Stimulated activated CD4-positive, alpha-beta T cell treated with anti-CD3 and anti-CD28 coated beads, Interleukin-12 subunit alpha, Interleukin-12 subunit beta, amount 100 ng/mL, for 4 hours (primary cell): ENCODE data around the gene CDKN1C.

ENCODE experiments used
- DNase-seq: peaks from one replicate; pipeline ENCODE4 v3.0.0-alpha.2; 2020

Gene CDKN1C

DNA sequence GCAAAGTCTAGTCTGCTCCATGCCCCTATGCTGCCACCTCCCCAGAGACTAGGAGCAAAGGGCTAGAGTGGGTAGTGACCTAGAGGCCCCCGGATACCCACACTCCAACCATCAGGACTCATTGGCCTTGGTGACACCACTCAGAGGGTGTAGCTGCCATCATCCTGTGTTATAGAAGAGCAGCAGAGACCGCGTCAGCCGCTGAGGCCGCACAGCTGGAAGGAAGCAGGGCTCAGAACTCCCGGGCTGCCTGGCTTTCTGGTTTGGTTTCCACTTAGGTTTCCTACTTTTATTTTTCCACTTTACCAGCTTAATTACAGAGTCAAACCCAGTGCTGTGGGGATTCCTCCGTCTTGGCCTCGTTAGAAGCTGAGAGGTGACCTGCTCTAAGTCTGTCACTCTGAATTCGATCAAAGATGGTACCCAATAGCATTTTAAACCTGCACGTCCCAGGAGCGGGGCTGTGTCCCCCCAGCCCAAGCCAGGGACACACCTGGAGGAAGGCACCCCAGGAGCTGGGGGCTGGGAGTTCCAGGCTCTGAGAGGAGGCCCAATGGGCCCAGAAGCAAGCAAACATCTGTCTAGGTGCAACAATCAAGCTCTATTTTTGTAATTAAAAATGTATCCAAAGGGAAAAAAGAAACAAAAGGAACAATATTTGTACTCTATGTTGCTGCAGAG is 2.1 kb upstream of the CDKN1C start:
- DNase-seq = no peak

DNA sequence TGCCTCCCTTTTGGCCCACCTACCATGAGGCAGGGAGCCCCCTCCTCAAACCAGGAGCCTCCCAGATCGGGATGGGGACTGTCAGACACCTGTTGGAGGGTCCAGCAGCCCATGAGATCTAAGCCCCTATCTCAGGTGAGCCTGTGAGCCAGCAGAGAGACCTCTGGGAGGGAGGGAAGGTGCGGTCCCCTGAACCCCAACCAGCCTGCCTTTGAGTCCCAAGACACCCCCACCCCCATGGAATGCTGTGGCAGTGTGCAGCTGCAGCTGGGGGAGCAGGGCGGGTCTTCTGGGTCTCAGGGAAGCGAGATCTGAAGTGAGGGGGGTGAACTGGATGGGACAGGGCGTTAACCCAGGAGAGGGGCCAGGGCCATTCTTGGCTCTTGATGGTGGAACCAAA is 1.4 kb upstream of the CDKN1C start:
- DNase-seq = no peak

DNA sequence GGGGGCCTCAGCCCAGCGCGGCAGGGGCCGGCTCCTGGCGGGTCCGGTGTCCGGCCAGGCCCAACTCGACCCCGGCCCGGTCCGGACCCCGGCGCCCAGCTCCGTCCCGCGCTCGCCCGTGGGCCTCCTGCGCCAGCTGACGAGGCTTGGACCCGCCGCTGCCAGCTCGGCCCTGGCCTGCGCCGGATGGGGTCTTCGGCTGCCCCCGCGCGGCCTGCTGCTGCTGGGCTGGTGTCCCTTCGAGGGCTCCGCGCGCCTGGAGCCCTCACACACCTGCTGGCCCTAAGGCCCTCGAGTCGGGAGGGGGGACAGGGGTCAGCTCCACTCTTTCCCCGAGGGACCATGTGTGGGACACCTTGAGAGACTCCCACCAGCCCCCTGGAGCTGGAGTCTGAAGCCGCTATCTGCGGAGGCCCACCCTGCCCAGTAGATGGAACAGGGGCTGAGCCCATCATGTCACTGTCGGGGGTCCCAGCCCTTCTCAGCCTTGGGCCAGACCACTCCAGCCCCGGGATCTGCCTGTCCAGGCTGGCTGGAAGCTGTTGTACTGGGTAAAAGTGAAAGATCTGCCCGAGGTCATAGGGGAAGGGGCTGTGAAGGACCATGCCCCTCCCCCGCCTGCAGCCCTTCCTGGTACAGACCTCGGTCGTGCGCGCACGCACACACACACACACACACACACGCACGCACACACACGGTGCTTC is 768 bp upstream of the CDKN1C start:
- no peak for DNase-seq

DNA sequence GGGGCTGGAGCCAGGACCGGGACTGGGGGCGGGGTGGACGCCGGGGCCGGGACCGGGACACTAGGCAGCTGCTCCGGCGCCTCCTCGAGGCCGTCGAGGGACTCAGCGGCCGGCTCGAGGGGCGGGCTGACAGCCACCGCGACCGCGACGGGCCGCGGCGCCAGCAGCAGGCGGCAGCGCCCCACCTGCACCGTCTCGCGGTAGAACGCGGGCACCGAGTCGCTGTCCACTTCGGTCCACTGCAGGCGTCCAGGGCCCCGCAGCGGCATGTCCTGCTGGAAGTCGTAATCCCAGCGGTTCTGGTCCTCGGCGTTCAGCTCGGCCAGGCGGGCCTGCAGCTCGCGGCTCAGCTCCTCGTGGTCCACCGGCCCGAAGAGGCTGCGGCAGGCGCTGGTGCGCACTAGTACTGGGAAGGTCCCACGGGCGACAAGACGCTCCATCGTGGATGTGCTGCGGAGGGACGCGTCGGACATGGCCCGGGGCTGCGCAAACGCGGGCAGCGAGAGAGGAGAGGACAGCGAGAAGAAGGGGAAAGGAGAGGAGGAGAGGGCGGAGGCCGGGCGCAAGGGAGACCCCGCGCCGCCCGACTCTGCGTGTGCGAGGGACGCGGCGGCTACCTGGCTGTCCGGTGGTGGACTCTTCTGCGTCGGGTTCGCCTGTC is 428 bp downstream of the CDKN1C start:
- DNase-seq = no peak

DNA sequence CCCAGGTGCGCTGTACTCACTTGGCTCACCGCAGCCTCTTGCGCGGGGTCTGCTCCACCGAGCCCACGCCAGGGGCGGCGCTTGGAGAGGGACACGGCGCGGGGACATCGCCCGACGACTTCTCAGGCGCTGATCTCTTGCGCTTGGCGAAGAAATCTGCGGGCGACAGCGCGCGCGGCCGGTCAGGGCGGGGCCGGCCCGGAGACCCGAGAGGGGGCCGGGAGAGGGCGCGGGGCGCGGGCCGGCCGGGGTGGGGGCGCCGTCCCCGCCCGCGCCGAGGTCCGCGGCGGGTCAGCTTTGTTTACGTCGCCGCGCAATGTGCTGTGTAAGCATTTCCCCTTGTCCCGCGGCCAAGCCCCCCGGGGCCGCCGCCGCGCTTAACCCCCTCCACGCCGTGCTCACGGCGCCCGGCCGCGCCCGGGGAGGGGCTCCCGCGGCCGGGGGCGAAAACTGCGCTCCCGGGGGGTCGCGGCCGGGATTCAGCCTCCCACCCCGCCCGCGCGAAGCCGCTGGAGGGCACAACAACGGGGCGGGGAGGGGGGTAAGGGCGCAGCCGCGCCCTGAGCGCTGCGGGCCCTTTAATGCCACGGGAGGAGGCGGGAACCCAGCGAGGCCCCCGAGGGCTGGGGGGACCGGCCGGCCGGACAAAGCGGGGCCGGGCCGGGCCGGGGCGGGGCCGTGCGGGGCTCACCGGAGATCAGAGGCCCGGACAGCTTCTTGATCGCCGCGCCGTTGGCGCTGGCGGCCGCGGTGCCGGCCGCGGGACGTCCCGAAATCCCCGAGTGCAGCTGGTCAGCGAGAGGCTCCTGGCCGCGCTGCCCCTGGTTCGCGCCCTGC is 1.4 kb downstream of the CDKN1C start:
- no peak for DNase-seq

DNA sequence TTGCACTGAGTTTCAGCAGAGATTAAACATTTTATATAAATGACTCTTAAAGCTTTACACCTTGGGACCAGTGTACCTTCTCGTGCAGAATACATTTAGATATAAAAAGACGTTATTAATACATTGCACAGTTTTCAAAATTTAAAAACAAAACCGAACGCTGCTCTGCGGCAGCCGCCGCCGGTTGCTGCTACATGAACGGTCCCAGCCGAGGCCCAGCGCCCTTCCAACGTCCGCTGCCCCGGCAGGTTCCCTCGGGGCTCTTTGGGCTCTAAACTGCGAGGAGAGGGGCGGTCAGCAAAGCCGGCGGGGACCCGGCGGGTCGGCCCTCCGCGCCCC is 2.0 kb downstream of the CDKN1C start:
- DNase-seq = no peak

DNA sequence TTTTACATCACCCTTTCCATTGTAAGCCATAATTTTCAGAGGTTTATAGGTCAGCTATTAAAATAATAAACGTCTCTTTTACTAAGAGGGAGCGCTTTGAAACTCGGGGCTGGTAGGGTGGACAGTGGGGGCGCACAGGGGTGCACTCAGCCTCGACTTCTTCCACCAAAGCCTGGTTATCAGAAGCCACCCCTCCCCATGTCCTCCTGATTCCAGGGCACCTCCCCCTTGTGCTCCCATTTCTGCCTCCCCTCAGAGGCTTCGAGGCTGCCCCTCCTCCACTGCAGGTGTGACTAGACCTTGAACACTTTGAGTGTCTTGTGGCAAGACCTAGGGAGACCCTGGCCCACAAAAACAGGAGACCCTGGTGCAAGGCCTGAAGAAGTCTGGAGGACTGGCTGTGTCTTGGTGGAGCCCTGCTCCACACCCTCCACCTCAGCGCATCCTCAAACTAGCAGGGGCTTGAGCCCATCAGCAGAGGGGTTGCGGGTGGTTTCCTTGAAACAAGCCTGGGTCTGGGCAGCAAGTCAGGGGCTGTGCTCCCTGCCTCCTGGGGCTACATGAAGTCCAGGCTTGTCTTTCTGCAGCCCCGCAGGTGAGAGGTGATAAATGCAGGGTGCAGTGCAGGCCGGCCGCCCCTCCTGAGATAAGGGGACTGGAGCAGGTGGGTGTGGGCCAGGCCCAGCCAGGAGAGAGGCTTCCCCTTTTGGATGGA is 3.0 kb downstream of the CDKN1C start:
- no peak for DNase-seq

DNA sequence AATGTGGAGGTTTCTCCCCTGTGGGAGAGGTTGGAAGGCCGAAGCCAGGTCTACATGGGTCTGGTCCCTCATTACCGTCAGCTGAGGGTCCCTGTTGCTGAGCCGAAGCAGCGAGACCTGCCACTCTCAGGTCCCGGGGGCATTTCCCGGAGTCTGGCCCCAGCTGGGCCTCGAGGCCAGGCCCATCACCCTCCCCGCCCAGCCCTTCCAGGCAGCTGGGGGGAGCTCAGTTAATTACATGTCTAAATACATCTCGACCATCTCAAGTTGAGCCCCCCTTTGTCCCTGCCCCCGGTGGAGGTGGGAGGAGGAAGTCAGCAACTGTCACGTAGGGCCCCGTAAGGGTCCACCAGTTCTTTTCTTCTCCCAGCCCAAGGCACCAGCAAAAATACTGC is 3.6 kb downstream of the CDKN1C start:
- no peak for DNase-seq

DNA sequence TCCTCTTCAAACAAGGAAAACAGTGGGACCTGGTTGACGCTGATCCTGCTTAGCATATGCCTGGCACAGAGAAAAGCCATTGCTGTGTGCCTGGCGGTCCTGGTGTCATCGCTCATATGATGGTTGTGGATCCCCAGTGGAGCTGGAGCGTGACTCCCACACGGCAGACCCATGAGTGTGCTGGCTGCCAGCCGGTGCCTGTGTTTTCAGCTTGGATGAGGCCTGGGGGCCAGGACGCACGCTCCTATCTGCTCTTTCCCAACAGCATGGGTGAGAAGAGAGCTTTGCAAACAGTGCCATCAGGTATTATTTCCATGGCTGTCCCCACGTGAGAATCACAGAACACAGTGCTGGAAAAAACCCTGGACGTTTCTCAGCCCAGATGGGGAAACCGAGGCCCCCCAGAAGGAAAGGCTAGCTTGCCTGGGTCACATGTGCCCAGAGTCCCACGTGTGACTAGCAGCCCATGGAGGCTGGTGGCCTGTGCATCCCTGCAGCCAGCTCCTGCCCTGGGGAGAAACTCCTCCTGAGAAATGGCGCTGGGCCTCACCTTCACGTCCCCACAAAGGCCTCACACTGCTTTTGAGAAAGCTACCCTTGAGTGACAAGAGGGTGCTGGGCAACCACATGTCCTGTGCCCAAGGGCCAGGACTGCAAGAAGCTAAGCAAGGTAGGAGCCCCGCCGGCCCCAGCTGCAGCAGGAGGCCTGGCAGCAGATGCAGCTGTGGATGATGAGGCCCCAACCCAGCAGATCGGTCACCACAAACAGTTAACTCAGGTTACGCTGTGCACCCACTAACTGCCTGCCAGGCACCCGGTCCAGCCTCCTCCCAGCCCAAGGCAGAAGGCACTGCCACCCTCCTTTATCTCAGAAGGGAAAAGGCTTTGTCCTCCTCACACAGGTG is 4.2 kb downstream of the CDKN1C start:
- DNase-seq = no peak

DNA sequence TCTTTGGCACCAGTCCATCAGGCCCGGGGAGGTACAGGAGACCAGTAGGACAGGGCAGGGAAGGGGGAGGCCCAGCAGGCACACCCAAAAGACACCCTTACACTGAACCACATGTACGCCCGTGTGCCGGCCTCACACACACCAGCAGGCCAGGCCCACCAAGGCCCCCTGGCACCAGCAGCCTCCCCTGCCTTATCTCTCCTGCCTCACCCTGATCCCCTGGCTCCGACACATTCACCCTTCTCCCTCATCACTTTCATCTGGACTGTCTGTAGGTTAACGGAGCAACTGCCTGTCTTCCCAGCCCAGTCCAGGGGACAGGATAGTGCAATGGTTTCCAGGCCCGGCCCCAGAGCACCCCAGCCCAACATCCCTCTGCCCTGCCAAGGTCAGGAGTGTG is 4.9 kb downstream of the CDKN1C start:
- DNase-seq = no peak

DNA sequence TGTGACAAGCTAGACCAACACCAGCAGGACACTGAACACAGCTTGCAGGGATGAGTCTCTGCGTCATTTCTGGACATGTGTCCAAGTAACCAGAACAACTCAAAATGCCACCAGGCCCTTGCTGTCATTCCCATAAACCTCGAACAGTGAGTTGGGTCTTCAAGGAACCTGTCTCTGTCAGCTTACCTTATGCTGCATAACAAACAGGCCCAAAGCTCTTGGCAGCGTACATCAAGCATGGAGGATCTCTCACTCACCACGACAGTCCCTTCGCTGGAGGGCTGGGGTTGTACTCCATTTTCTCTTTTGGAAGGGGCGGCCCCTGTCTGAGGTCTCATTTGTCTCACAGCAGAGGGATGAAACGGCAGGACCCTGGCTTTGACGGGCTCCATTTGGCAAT is 6.8 kb downstream of the CDKN1C start:
- DNase-seq = no peak

DNA sequence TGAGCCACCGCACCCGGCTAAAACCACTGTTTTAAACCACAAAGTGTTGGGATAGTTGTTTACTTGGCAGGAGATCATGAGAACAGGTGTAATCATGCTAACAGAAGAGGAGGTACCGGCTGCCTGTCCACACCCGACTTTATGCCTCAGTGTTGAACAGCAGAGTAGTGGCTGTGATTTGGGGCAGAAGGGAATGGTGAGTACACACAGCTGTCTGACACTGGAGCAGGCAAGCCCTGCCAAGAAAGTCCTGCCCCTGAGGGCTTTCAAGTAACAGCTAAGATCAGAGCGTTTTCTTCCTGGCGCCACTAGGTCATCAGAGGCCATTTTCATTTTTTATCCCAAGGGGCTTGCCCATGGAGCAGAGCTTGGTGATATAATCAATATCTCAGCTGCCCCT is 8.1 kb downstream of the CDKN1C start:
- DNase-seq = no peak

DNA sequence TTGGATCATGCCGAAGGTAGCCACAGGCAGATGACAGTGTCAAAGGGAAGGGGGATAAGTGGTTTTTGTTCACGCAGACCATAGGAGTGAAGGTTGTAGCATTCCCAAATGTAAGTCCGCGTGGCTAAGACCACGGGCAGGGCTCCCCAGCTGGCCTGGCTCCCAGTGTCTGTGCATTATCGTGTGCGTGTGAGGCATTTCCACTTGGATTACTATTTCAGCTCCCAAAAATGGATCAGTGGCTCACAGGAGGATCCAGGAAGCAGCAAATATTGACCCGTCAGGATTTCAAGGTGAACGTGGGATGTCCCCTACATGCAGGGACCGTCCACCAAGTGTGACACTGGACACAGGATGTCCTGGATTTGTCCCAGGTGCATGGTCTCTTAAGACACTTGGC is 10.6 kb downstream of the CDKN1C start:
- DNase-seq = no peak

DNA sequence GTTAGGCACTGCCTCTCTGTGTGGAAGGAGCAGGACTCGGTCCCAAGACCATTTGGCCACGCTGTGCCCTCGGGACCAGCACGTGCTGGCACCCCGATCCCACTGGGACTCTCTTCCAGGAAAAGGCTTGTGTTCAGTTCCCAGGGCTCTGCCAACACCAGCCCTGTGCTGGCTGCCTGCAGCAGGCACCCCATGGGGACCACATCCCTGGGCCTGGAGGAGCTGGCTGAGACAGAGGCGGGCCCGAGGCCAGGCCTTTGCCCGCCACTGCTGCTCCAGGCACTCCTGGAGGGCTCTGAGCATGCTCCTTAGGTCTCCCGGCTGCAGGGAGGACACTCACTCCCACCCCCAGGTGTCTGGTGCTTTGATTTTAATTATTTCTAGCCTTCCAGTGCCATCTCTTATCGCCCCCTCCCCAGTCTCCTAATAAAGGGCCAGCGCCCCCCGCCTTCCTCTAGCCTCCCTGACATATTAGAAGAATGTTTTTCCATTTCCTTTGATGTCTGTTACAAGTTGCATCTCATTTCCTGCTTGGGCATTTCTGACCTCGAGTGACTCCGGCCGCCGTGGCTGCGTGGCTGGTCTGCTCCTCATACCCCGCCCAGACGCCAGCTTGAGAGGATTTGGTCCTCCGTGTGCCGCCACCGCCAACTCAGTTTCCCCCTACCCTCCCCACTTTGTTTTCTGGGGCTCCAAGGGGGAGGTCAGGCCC is 14.4 kb downstream of the CDKN1C start:
- no peak for DNase-seq

DNA sequence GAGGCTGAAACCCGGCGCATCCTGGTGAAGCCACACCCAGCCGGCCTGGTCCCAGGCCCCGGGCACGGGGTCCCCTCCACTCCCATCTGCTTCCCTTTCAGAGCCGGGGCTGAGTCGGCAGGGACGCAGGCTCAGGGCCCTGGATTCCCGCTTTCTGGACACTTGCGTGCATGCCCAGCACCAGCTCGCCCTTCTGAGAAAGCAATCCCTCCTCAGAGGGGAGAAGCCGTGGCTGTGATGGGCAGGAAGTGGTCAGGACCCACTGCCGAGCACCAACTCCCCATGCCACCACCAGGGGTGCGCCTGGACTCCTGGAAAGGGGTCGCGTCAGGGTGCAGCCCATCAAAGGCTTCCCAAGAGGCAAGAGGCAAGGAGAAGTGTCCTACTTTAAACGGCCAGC is 15.1 kb downstream of the CDKN1C start:
- DNase-seq = no peak

DNA sequence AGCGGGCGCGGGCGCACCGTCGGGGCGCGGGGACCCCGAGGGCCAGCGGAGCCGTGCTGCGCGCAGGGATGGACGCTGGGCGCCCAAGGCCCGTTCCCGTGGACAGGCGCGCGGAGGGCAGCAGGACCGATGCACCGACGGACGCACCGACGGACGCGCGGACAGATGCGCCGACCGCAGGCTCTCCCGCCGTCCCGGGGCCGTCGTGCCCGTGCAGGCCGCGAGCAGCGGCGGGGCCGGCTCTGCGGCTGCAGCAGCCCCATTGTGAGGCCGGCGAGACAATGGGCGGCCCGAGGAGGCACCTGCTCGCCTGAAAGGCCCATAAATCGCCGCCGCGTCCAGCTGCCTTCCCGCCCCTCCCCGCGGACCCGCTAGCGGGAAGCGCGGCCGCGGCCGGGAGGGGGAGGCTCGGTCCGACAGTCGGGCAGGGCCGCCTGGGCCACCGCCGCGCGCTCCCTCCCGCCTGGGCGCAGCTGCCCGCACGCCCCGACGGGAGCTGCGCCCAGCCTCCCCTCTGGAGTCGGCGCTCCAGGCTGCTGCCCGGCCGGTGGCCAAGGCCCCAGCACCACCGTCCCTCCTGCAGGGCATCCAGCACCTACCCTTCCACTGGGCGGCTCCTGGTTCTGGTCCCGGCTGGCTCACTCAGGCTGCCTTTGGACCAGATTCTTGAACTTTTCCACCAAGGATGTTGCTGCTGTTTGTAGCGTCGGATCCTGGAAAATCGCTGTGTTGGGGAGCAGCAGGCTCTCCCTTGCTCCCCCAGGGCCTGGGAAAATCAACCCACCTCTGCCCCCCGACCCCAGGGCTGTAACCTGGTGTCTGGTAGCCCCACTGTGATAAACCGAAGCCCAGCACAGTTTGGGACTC is 15.8 kb downstream of the CDKN1C start:
- no peak for DNase-seq

DNA sequence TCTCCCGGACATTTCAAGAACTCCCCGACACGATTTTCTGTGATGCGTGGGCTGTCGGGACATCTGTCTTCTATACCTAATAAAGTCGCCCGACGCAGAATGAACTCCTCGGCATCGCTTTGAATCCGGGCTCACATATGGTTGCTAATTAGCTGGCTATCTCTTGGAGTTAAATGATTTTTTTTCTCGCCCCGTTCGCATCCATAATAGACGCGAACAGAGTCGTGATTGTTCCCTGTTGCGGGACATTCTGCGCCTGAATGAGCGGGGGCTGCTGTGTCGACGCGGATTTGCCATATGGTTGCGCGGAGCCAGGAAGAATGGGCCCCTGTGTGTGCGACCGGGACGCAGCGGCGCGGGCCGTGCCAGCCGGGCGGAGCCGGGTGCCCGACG is 16.4 kb downstream of the CDKN1C start:
- no peak for DNase-seq

DNA sequence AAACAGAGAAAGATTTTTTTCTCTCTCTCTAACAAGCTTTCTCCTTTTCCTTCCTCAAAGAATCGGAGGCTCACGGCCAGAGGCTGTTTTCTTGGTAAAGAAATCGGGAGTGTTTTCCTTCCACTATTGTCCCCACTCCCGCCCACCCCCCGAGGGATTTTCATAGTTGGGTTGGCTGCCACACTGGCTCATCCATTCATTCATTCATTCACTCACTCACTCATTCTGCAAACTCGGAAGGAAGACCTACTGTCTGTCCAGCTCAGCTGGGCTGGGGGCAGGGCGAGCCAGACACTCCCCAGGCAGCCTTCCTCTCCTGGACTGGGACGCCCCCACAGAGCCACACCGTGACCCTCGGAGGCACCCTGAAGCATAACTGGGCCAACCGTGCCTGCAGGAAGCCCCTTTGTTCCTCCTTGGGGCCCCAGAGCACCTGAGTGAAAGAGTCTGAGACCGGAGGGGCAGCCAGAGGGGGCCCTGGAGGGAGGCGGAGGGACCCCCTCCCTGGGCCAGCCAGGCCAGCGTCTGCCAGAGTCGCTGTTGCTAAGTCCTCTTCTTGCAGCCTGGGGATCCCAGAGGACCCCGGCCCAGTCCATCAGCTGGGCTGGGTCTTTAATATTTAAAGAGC is 17.0 kb downstream of the CDKN1C start:
- DNase-seq = no peak

DNA sequence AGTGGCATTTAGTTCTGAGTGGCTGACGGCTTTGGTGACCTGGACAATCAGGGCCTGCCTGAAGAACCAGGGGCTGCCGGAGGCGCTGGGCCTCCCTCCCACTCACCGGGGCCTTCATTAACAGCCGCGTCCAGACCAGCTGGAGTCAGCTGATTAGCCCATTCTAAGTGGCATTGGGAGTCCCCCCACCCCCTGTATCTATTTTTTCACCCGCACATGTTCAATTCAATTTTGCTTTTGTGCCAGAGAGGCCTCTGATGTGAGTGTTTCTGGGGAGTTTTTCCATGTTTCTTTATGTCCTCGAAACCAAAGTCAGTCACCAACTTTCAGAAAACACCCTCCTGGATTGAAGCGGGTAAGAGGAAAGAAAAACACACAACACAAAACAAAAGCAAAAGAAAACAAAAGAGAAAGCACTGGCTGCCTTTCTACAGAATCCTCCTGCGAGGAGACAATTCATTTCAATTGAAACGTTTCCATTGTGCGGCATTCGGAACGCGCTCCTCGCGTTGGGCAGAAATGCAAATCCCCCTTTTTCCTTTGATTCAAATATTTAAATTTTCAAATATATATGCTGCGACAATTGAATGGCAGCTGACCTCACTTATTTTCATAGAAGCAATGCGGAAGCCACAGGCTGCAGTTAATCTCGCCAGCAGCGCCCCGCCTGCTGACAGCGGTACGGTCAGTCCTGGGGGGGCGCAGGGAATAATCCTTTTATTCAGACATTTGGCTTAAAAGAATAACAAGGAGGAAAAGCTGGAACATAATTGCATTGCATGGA is 17.7 kb downstream of the CDKN1C start:
- no peak for DNase-seq
